PFSK-1 (cell line): ENCODE measurements around the gene USP4.

ENCODE experiments used
- POLR2AphosphoS5 ChIP-seq: IDR thresholded peaks from 2 replicates; pipeline ENCODE4 v1.6.1; 2012; ENCODE audit warnings: low read depth, mild to moderate bottlenecking, control low read depth, low read length, moderate library complexity
- SIN3A ChIP-seq: IDR thresholded peaks from 2 replicates; pipeline ENCODE4 v1.6.1; 2012; ENCODE audit warnings: mild to moderate bottlenecking, low read length, moderate library complexity, borderline replicate concordance; ENCODE audit not compliant: insufficient read depth
- TF ChIP-seq, protein P1 (sequence below), 2 experiments: IDR thresholded peaks; 2 replicates each; pipeline versions ENCODE4 v1.6.1 to v1.8.0; 2011 to 2012; ENCODE audit warnings: low read depth in 2 of 2, low read length in 2 of 2, control low read depth in 1 of 2, inconsistent platforms in 1 of 2, mild to moderate bottlenecking in 1 of 2, moderate library complexity in 1 of 2; ENCODE audit not compliant: insufficient read depth in 1 of 2

DNA sequence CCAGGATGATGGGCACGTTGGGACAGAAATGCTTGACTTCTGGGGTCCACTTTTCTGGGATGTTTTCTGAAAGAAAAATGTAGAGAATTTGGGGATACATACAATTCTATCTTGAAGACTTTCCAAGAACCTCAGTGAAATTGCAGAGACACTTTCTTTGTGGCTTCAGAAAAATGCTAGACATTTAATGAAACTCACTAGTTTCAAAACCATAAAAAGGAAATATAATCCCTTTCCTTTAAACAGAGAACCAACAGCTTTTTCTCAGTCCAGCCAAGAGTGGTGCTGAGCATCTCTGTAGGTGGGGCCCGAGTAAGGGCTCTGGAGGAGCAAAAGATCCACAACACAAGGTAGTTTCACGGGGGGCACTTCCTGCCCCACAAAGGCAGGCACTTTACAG is 22.7 kb upstream of the USP4 start:
- TF ChIP-seq POLR2AphosphoS5 (no peak), SIN3A (no peak)
- TF ChIP-seq, protein P1, sequence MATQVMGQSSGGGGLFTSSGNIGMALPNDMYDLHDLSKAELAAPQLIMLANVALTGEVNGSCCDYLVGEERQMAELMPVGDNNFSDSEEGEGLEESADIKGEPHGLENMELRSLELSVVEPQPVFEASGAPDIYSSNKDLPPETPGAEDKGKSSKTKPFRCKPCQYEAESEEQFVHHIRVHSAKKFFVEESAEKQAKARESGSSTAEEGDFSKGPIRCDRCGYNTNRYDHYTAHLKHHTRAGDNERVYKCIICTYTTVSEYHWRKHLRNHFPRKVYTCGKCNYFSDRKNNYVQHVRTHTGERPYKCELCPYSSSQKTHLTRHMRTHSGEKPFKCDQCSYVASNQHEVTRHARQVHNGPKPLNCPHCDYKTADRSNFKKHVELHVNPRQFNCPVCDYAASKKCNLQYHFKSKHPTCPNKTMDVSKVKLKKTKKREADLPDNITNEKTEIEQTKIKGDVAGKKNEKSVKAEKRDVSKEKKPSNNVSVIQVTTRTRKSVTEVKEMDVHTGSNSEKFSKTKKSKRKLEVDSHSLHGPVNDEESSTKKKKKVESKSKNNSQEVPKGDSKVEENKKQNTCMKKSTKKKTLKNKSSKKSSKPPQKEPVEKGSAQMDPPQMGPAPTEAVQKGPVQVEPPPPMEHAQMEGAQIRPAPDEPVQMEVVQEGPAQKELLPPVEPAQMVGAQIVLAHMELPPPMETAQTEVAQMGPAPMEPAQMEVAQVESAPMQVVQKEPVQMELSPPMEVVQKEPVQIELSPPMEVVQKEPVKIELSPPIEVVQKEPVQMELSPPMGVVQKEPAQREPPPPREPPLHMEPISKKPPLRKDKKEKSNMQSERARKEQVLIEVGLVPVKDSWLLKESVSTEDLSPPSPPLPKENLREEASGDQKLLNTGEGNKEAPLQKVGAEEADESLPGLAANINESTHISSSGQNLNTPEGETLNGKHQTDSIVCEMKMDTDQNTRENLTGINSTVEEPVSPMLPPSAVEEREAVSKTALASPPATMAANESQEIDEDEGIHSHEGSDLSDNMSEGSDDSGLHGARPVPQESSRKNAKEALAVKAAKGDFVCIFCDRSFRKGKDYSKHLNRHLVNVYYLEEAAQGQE (IDR thresholded peaks at IDR 0.05; ENCODE audit: insufficient read depth in 1 of 2, low read depth in 2 of 2, low read length in 2 of 2): no peak
